Measurements from ENCODE around the gene HSF4.

HSF4 gene

DNA sequence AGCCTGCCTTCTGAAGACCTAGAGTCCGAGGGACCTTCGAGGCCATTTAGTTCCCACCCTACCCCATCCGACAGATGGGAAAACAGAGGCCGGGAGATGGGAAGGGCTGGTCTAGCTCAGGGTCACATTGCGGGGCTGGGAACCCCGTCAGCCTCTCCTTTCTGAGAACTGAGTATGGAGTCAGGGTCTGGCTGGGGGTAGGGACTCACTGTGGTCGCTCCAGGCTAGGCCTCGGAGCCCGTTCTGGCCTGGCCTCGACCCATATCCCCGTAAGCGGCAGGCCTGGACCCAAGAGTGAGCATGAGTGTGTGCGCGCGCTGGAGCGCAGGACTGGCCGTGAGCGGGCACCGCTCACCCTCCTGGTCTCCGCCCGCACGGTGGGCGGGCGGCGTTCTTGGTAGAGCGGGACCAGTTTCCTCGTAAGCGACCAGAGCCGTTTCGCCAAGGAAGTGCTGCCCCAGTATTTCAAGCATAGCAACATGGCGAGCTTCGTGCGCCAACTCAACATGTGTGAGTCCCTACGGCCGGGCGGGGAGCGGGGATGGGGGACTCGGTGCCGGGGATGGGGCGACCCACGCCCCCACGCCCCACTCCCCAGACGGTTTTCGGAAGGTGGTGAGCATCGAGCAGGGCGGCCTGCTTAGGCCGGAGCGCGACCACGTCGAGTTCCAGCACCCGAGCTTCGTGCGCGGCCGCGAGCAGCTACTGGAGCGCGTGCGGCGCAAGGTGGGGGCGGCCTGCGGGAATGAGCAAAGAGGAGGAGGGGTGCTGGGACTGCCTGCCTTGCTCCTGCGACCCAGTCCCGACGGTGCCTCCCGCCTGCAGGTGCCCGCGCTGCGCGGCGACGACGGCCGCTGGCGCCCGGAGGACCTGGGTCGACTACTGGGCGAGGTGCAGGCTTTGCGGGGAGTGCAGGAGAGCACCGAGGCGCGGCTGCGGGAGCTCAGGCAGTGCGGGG is 855 bp downstream of the HSF4 start:
- FAIRE-seq, result no peak
- DNase-seq (ENCODE audit: low spot score), result no peak

DNA sequence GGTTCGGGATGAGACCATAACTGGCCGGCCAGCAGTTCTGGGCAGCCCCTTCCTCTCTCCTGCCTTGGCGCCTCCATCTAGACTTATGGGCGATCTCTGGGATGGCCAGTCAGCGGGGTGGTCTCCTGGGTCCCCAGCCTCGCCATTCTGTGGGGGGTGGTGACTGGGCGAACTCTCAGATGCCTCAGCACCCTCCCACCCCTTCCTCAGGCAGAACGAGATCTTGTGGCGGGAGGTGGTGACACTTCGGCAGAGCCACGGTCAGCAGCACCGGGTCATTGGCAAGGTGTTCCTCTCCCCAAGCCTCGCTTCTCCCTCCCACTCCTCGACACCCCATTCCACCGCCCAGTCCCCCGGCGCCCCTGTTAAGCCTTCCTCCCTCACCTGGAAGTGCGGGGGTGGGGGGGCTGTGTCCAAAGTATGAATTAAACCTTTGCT is 1.6 kb downstream of the HSF4 start:
- FAIRE-seq, result no peak
- no peak for DNase-seq (ENCODE audit: low spot score)

DNA sequence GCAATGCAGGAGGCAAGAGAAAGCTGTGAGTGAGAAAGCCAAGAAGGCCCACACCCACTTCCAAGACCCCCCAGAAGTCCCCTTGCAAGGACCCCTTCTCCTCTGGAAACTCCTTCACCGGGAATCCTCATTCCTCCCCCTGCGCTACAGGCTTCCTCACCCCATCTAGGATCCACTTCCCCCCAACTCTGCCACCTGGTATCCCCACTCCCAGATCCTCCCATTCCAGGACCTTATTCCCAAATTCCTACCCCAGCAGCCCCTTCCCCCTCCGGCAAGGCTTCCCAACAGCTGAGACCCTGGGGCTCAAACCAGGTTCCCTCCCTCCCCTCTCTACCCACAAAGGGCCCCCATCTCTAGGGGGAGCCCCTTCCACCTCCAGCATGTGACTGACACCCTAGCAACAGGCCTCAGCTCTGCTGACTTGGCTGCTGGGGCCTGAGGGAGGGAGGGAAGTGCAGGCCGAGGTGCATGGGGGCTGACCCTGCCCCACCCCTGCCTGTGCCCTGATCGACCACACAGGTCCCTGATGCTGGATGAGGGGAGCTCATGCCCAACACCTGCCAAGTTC is 2.1 kb downstream of the HSF4 start:
- FAIRE-seq, result no peak
- no peak for DNase-seq (ENCODE audit: low spot score)

DNA sequence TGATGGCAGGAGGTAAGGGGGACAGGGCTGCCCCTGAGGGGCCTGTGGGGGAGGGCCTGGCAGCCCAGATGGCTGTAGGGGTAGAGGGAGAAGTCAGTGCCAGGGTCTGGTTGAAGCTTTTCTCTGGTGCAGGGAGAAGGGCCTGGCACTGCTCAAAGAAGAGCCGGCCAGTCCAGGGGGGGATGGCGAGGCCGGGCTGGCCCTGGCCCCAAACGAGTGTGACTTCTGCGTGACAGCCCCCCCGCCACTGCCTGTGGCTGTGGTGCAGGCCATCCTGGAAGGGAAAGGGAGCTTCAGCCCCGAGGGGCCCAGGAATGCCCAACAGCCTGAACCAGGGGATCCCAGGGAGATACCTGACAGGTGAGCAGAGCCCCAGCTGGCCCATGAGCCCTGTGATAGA is 3.0 kb downstream of the HSF4 start:
- DNase-seq (ENCODE audit: low spot score) (no peak), FAIRE-seq (no peak)

DNA sequence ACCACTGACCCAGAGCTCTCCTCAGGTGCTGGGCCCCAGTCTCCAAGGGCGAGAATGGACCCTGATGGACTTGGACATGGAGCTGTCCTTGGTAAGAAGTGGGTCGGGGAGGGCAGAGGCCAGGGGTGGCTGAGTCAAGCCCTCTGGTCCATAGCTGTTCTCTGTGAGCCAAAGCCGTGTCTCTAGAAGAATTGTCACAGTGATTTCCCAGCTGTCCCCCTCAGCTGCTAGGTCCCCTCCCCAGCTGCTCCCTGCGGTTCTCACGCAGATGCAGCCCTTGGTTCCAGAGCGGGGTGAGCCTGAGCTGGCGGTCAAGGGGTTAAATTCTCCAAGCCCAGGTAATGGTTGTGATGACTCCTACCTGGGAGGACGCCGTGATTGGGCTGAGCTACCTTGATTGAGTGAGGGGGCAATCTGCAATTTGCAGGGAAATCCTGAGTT is 4.5 kb downstream of the HSF4 start:
- FAIRE-seq (no peak), DNase-seq (ENCODE audit: low spot score) (no peak)

DNA sequence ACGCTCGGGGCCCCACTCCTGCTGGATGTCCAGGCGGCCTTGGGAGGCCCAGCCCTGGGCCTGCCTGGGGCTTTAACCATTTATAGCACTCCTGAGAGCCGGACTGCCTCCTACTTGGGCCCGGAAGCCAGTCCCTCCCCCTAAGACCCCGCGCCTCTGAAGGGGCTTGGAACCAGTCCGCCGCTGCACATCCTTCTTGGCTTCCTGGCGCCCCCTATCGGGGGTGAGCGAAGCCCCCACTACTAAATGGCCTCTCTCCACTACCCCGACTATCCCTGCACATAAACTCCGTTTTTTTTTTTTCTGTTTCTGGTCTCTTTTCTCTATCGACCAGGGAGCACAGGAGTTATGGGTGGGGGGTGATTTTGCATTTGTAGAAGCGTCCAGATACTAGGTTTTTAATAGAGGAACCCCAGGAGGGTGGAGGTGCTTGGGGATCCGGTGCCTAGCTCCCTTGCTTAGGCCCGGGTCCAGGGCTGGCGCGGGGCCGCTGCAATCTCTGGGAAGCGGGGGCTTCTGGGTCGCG is 5.2 kb downstream of the HSF4 start:
- FAIRE-seq (no peak), DNase-seq (ENCODE audit: low spot score) (peak; percentile 40)

DNA sequence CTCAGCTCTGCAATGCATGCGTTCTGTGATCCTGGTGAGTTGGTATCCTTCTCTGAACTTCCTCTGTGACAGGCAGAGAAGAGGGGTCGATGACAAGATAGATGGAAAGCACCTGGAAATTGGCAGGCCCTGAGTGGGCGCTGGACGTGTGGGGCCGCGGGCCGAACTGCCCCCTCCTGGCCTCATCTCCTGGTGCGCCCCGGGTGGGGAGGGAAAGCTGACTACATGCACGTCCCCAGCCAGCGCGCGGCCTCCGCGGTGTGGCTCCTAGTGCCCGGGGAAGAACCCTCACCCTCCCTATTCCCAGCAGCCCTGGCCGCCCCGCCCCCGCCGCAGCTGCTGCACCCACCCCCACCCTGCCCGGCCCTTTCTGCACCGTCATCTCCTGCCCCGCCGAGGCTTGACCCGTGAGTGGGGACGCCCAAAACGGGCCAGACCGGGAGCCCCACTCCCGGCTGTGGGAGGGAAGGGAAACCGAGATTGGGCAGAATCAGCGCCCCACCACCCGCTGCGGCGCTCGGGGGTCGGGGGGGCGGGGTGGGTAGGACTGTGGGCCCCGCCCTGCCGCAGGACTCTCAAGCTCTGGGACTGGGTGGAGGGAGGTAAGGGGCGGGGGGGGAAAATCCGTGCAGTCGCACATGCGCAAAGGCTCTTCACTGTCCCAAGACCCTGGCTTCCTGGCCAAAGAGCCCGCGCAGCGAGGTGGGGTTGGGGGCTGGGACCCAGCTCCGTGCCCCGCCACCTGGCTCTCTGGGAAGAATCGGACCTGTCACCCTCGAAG is 5.8 kb downstream of the HSF4 start, which contains the start of gene NOL3:
NOL3 (plus strand) TSS at position 371 of the 781 bp plus-strand sequence.
- DNase-seq (ENCODE audit: low spot score) (peak; percentile 91), FAIRE-seq (no peak)

DNA sequence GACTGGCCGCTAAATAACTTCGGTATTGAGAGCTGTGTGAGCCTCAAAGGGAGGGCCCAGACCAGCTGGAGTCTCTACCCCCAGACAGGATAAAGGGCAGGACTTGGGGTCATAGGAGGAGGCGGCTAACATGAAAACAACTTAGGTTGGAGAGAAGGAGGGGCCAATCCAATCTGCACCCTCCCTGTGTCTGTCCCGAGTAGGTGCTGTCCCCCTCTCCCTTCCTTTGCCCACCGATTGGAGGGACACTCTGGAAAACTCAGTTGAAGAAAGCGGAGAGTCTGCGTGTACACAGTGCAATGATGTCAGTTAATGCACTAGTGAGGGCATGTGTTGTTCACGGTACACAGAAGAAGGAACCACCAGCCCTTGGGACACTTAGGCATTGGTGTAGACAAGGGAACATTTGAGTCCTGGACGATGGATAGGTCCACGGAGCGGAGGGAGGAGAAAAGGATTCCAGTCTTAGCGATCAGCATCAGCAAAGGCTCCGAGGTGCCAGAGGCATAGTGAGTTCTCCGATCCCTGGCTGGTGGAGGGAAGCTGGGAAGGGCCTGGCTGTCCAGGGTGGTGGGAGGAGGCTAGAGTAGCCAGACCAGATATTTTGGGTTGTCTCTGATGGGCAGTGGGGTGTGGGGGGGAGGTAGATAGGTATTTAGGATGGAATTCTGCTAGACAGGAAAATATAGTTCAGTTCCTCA is 6.6 kb downstream of the HSF4 start:
- DNase-seq (ENCODE audit: low spot score) (no peak), FAIRE-seq (no peak)

DNA sequence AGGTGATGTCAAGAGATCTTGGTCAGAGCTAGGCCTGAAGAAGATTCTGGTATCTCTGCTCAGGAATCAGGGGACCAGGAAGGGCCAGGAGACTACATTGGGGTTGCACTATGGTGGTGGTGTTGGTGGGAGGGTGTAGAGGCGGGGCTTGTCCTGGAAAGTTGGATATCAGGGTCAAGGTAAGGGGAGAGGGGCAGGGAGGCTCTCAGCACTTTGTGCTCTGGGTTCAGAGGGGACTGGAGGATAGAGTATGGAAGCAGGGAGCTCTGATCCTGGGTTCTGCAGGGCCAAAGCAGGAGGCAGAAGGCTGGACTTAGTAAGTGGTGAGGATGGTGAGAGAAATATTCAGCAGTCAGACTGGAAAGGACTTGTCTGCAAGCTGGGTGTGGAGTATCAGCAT is 8.8 kb downstream of the HSF4 start:
- FAIRE-seq (no peak), DNase-seq (ENCODE audit: low spot score) (no peak)

DNA sequence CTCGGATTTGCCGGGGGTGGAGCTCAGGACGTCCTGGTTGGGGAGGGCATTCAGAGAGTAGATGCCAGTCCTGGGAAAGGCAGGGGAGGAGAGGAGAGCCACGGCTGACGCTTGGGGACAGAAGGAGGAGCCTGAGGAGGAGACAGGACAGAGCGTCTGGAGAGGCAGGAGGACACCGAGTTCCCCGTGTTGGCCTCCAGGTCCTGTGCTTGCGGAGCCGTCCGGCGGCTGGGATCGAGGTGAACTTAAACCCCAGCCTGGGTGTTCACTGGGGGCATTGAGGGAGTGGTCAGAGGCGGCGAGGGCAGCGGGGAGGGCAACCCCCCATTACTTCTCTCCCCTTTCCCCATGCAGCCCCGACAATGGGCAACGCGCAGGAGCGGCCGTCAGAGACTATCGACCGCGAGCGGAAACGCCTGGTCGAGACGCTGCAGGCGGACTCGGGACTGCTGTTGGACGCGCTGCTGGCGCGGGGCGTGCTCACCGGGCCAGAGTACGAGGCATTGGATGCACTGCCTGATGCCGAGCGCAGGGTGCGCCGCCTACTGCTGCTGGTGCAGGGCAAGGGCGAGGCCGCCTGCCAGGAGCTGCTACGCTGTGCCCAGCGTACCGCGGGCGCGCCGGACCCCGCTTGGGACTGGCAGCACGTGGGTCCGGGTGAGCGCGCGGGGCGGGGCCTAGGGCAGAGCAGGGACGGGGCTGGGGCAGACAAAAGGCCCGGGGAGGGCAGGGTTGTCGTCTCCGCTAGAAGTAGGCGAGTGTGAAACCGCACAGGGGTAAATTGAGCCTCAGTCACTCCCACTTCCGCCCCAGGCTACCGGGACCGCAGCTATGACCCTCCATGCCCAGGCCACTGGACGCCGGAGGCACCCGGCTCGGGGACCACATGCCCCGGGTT is 9.5 kb downstream of the HSF4 start:
- DNase-seq (ENCODE audit: low spot score) (peak; percentile 57), FAIRE-seq (no peak)

DNA sequence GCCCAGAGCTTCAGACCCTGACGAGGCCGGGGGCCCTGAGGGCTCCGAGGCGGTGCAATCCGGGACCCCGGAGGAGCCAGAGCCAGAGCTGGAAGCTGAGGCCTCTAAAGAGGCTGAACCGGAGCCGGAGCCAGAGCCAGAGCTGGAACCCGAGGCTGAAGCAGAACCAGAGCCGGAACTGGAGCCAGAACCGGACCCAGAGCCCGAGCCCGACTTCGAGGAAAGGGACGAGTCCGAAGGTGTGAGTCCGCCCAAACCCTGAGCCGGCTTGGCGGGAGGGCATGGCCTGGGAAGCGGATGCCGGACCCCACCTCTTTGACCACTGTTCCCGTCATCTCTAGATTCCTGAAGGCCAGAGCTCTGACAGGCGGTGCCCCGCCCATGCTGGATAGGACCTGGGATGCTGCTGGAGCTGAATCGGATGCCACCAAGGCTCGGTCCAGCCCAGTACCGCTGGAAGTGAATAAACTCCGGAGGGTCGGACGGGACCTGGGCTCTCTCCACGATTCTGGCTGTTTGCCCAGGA is 10.2 kb downstream of the HSF4 start:
- no peak for DNase-seq (ENCODE audit: low spot score)
- FAIRE-seq, result no peak

DNA sequence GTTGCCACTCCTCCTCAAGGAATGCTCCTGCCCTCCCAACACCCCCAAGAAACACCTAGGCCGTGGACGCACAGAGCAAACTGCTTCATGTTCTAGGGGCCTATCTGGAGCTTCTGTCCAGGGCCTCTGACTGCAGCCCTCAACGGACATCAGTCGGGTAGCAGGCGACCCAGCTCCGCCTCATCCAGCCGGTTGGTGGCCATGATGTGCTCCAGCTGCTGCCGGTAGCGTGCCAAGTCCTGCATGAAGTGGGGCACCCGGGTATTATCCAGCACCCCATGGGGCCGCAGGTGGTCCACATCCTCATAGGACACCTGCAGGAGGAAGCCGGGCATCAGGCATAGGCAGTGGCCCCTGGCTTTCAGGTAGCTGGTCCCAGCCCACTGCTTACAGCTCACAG is 12.1 kb downstream of the HSF4 start:
- no peak for DNase-seq (ENCODE audit: low spot score)
- no peak for FAIRE-seq

DNA sequence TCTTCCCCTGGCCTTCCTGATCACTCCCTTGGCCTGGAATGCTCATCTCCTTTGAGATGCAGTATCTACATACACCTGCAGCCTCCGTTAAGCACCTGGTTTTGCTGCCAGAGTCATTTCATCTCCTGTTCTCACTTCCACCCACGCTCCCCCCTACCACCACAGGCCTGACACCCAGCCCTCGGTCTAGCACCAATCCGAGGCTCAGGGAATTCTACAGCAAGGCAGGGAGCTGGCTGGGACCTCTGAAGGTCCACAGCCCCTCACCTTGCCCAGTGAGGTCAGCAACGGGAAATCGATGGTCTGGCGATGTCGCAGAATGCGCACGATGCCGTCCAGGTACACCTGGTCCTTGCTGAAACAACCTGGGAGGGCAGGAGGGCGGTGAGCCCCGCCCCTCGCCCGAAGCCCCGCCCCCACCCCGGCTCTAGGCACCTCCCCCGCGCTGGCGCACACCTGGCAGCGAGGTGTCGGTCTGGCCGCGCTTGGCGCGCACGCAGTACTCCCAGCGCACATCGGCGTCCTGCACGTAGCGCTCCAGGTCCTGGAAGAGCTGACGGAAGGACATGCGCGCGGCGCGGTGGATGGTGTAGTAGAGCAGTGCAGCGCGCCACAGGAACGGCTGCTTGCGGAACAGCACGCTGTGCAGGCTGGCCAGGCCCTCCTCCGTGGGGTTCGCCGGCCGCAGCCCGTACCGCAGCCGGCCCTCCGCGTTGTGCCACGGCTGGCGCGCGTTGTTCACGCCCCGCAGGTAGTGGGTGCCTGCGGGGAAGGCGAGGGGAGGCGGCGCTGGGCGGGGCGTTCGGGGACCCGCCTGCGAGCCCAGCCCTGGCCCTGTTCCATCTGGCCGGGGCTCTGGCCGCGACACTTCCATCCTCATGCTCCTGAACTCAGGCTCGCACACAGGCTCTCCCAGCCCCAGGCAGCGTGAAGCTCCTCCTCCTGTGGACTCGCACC is 13.5 kb downstream of the HSF4 start:
- no peak for FAIRE-seq
- no peak for DNase-seq (ENCODE audit: low spot score)

DNA sequence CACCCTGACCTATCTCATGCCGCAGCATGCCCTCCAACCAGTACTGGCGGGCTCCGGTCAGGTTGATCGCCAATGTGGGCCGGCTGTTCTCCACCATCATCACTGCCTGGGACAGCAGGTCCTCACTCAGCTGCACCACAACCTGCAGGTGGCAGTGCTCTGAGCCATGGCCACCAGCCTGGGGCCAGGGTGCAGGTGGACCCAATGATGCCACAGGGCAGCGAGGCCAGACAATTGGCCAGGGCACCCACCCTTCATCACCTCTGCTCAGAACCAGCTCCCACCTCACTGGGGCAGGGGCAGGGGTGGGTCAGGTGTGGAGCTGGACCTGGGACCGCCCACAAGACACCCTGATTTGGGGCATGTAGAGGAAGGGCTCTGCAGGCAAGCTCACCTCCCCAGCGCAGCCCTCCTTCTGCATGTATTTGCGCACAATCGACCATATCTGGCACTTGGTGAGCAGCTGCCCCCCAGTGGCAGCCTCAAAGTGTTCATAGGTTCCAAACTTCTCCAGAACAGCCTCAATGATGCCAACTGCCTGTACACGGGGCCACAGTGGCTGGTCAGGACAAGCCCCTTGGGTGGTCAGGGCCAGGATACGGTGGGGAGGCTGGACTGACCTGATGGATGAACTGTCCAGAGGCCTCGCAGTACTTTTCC is 15.0 kb downstream of the HSF4 start:
- FAIRE-seq, result no peak
- no peak for DNase-seq (ENCODE audit: low spot score)

DNA sequence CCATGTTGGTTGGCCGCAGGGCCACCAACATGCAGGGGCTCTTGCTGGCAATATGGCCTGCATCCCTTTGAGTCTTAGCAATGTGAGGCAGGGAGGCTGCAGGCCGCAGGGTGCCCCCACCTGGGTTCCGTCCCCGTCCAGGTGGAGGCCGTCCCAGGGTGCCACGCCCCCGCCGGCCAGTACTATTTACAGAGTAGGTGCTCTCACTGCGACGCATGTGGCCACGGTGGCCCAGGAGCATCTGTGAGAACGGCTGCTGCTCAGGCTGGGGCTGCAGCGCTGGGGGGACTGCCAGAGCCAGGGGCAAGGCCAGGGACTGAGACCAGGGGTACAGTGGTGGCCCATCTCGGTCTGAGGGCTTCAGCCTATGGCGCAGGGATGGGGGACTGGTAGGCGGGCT is 15.6 kb downstream of the HSF4 start:
- DNase-seq (ENCODE audit: low spot score) (no peak), FAIRE-seq (no peak)

DNA sequence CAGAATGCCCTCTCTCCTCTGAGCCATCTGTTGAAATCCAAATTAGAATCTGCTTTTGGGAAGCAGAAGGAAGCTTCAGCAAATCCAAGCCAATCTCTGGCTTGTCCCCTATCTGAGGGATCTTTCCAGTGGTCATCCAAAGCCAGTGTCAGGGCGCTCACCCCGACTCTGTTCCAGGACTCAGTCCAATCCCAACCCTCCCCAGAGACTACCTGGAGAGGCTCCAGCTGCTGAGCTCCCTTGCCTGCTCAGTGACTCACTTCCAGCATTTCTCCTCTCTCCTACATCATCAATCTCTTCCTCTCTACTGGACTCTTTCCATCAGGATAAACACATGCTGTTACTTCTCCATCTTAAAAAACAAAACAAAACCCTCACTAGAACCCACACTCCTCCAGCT is 16.8 kb downstream of the HSF4 start:
- DNase-seq (ENCODE audit: low spot score) (no peak), FAIRE-seq (no peak)

DNA sequence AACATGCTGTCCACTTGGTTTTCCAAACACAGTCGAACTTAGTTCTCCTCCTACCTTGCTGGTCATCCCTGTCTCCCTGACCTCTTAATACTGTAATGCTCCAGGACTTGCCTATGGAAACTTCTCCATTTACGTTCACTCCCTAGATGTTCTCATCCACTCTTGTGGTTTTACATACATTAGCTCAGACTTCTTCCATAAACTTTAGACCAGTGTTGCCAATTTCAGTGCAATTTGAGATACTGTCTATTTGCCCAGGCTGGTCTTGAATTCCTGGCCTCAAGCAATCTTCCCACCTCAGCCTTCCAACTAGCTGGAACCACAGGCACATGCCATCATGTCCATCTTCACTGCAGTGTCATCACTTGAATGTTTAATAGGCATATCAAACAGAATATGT is 17.7 kb downstream of the HSF4 start:
- FAIRE-seq, result no peak
- no peak for DNase-seq (ENCODE audit: low spot score)

DNA sequence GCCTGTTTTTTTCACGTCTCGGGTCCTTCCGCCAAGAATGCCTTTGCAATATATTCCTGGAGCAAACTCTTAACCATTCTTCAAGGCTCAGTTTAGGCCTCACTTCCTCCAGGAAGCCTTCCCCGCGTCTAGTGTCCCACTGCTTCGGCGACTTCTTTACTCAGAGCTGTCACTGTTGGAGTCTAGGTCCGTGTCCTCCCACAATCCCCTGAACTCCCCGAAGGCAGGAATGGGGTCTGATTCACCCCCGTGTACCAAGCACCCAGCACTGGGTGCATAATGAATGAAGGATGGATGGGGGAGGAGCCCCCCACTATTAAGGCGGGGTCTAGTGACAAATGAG is 18.7 kb downstream of the HSF4 start:
- no peak for FAIRE-seq

More for the DNA sequence above, 18.7 kb downstream of the HSF4 start:
- DNase-seq (ENCODE audit: low spot score), result no peak
